GM19239 (cell line): ENCODE measurements around the gene DLG2.

Source experiments
- DNase-seq: peaks from one replicate; pipeline ENCODE4 v3.0.0; 2011; ENCODE audit warnings: low spot score; ENCODE audit not compliant: insufficient read length
- FAIRE-seq: peaks from 2 replicates; lab custom pipeline; 2011; peaks lifted over from hg19 to GRCh38; lab: Jason Lieb, UNC

Gene DLG2

DNA sequence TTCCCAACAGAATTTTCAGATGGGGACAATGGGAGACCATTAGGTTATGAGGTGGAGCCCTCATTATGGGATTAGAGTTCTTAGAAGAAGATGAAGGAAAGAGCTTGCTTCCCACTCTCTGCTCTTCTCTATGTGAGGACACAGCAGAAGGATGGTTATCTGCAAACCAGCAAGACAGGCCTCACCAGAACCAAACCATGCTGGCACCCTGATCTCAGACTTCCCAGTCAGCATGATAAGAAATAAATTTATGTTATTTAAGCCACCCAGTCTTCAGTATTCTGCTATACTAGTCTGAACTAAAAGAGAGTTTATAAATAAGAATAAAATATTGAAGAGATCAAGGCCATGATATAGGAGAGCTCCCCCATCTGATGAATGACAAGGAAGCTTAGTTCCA, 1394.6 kb downstream of the DLG2 start:
- no peak for FAIRE-seq
- no peak for DNase-seq

DNA sequence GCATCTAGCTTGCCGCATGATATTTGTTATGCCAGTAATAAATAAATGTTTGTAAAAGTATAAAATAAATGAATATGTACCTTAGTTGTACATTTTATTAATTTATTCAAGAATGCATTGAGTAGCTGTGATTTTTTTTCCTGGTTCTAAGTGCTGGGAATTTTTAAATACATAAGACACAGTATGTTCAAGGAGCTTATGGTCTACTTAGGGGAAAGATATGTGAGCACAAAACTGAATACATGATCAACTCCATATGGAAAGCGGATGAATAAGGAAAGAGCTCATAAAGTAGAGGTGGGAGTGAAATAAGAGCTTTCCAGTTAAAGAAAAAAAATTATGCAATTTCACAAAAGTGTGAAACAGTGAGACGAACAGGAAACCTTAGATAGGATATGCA, 1396.7 kb downstream of the DLG2 start:
- FAIRE-seq, result no peak
- DNase-seq, result no peak

DNA sequence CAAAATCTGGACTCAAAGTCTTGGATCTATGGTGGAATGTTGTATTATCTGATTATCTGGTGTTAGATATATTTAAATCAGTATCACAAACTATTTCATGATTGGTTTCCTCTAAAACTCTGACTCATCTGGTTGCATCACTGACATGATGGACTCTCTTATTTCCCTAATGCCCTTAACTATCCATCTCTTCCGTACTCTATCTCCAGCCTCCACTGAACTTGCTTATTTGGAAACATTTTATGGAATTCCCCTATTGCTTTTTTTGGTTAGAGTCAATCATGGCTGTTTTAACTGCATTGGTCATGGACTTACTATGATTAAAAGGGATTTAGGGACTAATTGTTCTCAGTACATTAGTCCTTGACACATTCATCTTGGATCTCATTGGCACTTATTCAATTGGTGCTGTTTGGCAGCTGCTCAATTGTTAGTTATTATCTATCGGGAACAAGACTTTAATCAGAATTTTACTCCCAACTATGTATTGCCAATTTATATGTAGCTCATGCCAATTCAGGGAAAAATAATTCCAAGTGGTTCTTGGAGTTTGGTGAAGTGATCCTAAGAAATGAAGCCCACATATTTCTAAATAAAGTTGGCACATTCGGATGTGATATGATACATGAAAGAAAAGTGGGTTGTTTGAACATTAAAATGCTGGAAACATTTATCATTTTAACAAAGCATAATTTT, 1399.0 kb downstream of the DLG2 start:
- FAIRE-seq (no peak), DNase-seq (no peak)

DNA sequence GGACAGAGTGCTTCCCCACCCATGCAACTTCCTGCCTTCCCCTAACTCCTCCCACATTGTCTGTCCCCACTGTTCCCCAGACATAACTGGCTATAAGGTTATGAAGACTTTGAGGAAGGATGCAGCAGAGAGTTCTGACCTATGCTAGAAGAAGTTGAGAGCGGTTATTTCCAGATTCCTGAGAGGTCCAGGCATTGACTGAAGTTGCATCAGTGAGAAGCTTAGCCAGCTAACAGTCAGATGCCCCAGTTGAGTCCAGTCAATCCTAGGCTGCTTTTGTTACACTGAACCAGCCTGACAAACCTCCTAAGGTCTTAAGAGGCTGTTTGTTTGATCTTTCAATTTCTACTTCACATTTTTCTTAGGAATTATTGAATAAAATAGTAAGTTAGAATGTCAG, 1403.1 kb downstream of the DLG2 start:
- FAIRE-seq (no peak), DNase-seq (no peak)

DNA sequence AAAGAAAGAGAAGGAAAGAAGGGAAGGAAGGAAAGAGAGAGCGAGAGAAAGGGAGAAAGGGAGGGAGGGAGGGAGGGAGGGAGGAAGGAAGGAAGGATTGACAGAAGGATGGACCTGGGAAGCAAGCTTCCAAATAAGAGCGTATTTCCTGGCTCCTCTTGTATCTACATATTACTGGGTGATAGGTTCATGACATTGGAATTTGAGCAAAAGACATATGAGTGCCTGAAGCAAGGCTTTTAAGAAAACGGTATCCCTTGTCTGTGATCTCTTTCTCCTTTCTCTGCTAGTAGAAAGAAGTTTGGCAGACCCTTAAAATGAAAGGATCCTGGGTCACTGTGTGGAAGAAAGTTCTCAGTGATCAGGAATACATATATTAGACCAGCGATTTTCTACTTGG, 1408.8 kb downstream of the DLG2 start:
- FAIRE-seq, result no peak
- DNase-seq, result no peak

DNA sequence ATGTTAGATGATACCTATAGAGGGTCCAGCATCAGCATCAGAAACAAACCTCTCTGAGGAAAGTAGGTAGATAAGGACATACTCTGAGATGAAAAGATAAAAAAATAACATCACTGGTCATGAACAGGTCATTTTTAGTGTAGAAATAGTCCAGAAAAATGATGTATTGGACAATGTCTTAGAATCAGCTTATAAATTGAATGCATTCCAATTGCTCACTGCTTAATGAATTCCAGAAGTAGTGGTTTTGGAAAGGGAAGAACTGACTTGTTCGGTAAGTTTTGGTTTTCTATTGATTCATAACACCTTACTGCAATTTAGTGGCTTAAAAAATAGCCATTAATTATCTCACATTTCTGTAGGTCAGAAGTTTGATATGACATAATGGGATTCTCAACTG, 1411.5 kb downstream of the DLG2 start:
- FAIRE-seq, result no peak
- no peak for DNase-seq

DNA sequence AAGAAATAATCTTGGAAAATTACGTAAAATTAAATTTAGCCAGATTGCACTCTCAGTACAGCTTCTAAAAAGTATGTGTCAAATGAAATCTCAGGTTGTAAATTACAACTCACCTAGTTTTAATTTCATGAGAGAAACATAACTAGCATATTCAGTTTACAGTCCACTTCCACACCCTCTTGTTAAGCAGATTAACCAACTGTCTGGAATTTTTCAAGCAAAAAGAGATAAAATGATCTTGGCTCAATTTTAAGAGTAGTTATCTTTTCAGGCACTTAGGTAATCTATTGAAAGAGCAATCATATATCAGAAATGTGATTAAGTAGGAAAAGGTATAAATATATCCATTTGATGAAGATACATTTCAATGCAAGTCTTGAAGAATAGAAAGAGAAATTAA, 1412.6 kb downstream of the DLG2 start:
- FAIRE-seq (no peak), DNase-seq (no peak)

DNA sequence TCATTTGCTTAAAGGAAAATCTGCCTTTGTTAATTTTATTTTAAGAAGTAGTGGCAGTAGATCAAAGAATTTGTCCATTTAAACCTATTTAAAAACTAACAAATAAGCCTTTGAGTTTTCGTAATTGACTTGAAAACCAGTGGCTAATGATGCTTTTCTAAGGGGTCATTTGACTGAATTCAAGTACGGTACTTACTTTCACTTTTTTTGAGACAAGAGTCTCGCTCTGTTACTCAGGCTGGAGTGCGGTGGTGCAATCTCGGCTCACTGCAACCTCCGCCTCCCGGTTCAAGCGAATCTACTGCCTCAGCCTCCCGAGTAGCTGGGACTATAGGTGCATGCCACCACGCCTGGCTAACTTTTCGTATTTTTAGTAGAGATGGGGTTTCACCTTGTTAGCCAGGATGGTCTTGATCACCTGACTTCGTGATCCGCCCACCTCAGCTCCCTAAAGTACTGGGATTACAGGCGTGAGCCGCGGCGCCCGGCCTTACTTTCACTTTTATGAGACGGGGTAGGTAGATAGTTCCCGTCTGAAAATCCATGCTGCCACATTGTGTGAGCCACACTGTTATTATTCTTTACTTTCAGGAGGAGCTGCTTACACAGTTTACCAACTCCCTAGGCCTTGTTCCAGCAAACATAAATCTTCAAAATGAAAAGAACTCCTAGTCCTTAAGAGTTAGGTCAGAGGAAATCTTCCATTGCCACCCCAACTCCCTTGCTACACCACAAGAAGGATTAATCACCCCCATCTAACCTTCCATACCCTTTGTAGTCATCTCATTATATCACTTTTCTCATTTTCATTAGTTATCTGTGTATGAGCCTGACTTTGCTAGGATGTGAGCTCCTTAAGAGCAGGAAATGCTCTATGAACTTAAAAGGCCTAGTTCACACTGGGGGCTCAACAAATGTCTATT, 1414.4 kb downstream of the DLG2 start:
- no peak for FAIRE-seq

DNA sequence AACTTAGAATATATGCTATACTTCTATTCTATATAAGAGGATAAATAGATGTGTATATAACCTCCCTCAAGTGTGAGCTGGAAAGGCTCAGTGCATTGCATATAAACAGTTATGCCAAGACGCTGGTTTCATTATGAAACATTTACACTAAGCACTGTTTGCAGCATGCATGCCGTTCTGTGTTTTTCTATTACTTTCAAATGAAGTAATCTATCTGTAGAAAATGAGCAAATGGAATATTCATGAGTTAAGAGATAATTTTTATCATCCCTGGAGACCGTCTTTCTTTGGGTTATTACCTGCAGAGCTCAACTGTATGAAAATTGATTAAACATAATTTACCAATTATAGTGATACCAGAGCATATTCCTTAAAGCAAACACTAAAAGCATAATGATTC, 1415.2 kb downstream of the DLG2 start:
- FAIRE-seq, result no peak
- DNase-seq, result no peak

More for the DNA sequence above, 1414.4 kb downstream of the DLG2 start:
- DNase-seq, result no peak

DNA sequence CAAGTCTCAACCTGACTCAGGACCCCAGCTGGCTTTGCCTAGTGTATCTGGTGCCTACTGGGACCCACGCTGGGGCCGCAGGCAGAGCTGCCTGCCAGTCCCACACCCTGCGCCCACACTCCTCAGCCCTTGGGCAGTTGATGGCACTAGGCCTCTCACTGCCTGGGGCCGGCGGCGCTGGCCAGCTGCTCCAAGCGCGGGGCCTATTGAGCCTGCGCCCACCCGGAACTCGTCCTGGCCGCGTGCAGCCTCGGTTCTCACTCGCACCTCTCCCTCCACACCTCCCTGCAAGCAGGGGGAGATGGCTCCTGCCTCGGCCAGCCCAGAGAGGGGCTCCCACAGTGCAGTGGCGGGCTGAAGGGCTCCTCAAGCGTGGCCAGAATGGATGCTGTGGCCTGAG, 1432.4 kb downstream of the DLG2 start:
- no peak for DNase-seq
- FAIRE-seq, result no peak

DNA sequence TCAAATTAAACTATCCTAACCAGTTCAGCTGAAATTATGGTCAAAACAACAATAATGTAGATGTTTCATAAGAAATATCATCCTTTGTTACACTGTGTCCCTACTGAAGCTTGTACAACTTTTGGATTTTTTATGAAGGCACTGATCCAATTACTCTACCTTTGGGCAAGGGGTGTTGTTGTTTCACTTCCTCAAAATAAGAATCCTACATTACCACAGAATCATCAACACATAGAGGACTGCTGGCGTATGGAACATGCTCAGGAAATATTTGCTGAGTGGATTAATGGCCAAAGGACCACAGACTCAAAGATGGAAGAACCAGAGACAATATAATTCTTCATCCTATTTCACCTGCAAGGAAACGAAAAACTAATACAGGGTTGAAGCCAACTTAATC, 1433.4 kb downstream of the DLG2 start:
- no peak for DNase-seq
- no peak for FAIRE-seq

DNA sequence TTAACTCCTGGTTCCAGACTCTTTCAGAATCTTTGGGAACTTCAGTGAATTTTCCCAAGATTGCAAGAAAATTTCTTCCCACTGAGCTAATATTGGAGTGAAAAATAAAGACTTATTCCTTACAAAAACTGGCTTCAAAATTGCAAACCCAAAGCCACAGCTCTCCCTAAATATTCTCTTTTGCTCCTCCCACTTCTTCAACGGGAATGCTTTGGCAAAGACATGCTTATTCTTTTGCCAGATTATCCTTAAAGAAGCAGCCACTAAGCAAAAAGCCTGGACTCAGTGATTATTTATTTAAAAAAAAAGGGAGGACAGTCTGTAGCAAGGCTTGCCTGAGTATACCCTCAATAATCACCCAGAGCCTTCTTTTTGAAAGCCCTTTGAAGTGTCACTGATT, 1438.6 kb downstream of the DLG2 start:
- FAIRE-seq, result no peak

DNA sequence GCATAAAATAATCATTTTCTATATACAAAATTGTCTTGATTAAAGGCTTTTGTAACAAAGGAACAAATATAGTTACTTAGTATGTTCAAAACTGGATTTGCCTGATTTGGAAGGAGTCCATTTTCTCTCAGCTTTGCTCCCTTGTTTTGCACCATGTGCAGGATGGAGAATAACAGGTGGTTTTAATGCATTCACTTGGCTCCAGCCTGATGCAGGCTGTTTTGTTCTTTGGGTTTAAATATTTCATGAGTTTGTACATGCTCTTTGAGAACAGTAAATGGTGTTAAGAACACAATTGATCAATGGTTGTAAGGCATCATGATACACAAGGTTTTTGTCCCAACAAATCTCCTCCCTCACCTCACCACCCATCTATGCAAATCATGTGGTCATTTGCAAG, 1454.1 kb downstream of the DLG2 start:
- DNase-seq (no peak), FAIRE-seq (no peak)

More for the DNA sequence above, 1438.6 kb downstream of the DLG2 start:
- DNase-seq, result no peak

DNA sequence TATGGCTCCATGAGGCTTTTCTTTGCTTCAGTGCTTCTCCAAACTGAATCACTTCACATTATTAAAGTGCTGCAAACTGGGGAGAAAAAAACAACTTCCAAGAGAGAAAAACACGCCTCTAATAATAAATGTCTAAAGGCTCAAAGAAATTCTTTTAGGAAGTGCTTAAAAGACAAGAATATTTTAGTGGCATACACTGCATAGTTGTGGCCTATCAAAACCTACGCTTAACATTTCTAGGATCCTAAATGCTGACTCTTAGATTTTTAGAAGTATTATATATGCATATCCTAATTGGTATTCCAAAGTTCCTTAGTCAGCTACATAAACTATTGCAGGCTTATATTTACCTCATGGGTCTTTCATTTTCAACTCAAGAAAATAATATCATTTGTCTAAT, 1462.0 kb downstream of the DLG2 start:
- no peak for DNase-seq

DNA sequence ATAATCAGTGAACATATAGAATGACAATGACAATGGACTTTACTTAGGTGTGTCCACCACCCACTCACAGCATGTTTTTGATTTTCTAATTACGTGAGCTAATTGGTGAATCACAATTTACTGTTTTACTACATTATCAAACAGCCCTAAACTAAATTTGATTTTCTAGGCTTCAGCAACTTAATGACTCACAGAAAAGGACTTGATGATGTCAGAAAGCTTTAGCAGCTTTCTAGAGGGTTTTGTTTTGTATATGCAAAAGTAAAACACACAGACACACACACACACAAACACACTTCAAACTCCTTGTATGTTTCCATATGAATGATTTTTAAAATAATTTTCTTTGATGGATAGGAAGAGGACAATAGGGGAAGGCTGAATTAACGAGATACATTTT, 1462.4 kb downstream of the DLG2 start:
- DNase-seq (no peak), FAIRE-seq (no peak)

More for the DNA sequence above, 1462.0 kb downstream of the DLG2 start:
- FAIRE-seq, result no peak

DNA sequence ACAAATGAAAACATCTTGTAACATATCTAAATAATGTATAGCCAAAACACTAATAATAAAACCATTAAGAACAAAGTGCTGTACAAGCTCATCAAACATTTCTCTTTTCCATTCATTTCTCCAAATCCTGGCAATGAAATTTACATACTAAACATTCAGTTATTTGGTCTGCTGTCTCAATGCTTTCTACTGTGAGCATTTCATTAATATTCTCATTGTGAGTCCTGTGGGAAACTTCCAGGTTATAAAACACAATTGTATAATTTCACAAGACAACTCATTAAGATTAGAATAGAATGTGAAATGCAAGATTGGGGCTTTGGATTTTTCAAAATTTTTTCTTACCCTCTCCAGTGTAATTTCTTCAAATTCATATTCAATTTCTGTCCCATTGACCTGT, 1464.0 kb downstream of the DLG2 start:
- no peak for FAIRE-seq
- no peak for DNase-seq

DNA sequence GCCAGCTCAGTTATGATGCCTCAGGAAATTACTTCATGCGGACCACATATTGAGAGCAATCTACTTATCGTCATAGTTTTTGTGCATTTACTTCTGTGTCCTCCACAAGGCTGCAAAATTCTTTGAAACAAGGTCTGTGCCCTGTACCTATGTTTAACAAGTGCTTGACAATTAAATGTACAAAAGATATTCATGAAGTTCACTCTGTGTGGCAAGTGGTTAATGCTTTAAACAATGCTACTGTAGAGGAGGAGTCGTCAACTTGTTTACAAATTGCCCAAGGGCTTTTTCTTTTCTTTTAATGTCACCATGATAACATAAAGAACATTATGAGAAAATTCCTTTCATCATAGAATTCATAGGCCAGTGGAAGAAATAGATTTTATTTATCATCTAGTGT, 1469.5 kb downstream of the DLG2 start:
- FAIRE-seq (no peak), DNase-seq (no peak)

DNA sequence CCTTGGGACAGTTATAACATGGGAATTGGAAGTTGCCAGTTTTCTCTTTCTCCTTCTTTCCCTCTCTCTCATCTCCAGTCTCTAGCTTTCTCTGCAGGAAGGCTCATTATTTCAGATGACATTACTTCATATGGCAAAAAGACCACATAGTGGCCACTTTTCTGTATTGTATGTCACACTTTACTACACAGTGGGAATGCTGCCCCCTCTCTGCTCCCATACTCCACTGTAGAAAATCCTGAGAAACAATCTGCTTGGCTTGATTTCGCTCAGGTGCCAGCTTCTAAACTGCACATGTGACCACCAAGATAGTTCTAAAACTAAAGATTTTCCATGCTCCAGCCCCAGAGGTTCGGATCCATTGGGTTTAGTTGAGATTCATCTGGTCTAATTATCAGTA, 1480.3 kb downstream of the DLG2 start:
- DNase-seq (no peak), FAIRE-seq (no peak)

DNA sequence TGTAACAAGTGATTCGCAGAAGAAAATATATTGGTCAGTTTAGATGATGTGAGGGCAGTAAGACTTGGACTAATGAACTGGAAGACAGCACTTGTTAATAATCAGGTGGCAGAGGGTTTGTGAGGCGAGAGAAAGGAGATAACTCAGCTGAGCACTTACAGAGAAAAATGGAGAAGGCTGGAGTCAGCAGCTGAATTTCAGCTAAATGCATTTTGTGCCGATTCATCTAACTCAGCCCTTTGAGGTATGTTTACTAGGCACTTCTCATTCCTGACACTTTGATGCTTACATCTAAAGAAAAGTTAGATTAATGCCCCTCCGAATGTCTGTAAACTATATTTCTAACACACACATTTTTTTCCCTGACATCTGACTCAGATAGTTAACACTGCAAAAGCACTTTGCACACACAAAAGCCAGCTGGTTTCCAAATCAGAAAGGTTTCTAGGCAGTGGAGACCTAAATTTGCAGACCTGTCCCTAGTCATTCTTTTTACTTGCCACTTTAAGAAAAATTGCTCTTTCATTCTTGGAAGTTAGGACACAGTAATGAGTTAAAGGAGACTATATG, 1481.4 kb downstream of the DLG2 start:
- DNase-seq (no peak), FAIRE-seq (no peak)

DNA sequence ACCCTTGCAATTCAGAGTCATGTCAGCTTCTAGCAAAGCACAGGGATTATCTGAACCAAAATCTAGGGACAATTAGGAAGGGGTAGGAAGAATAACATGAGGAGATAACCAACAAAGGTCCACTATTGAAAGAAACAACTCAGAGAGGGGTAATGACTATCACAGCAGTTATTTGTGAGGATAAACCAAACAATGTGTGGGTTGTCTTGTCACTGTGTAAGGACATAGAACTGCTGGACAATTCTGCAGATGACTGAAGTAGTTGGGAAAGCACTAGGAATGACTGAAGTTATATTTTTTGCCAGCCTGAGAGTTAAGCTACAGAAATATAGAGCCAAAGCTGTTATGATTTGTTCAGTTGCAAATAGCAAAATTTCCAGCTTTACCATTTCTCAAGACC, 1482.6 kb downstream of the DLG2 start:
- FAIRE-seq (no peak), DNase-seq (no peak)

DNA sequence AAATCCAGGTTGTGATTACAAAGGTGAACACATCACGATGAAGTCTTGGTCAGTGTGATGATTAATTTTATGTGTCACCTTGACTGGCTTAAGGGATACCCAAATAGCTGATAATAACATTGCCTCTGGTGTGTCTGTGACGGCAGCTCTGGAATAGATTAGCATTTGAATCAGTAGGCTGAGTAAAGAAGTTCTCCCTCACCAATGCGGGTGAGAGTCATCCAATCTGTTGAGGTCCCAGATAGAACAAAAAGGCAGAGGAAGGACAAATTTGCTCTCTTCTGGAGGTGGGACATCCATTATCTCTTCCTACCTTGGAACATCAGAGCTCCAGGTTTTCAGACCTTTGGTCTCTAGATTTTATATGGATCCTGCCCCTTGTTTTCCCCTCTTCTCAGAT, 1484.7 kb downstream of the DLG2 start:
- no peak for FAIRE-seq
- DNase-seq, result no peak
